ENCODE results near the gene BMS1. TPM values are rescaled to one million over a fixed set of nuclear protein-coding genes. Genes with fewer than 3 reads are reported as not detected.
"Not testable (repeated sequence)": the region's sequence is repeated elsewhere in the genome, so short reads cannot be mapped to it uniquely, and the experiment has no call there.

Gene BMS1
- total RNA-seq, 1 experiment from 2014 or later, result 32.3 TPM

GRCh38 chr10:42809676-42810075 is 27.1 kb downstream of the BMS1 start:
- ChIA-PET CTCF (no interaction called here), POLR2A (no interaction called here)
- ATAC-seq, result no peak
- Histone ChIP-seq H3K27me3 (ENCODE audit: control insufficient read depth, insufficient read depth, low read length) (no peaks in the 10 kb centered on the region), H3K27ac (ENCODE audit: low read length) (no peak overlapping the region), H3K36me3 (ENCODE audit: control insufficient read depth, insufficient read depth, low read length) (peaks cover 29% of the 10 kb centered on the region), H3K4me3 (ENCODE audit: low read depth in 2 of 2, low read length in 2 of 2) (no peak overlapping the region), H3K4me1 (ENCODE audit: control insufficient read depth, insufficient read depth, low read length) (no peaks in the 10 kb centered on the region), H3K9me3 (ENCODE audit: control insufficient read depth, insufficient read depth, low read depth, low read length) (no peaks in the 10 kb centered on the region)
- intact Hi-C loops (cut with micrococcal nuclease; ENCODE audit: unreplicated experiment) (no loop called here), in situ Hi-C loops (cut with HindIII; ENCODE audit: low pct_unique_long_range_greater_than_20kb, low sequenced_read_pairs) (no loop called here)
- TF ChIP-seq TCF7L2 (IDR thresholded peaks at IDR 0.05; ENCODE audit: low read depth, low read length) (no peak), POLR2AphosphoS5 (IDR thresholded peaks at IDR 0.05; ENCODE audit: low read depth, low read length) (no peak), CTCF (IDR thresholded peaks at IDR 0.05) (no peak), REST (IDR thresholded peaks at IDR 0.05; ENCODE audit: insufficient read depth in 1 of 2, low read depth in 2 of 2, low read length in 1 of 2) (no peak)
- no TSS peak for BruUV-seq (replicated peaks)
- no peak for DNase-seq (ENCODE audit: low read depth, low spot score)

- no TSS peak for BruUV-seq (replicated peaks)
- in situ Hi-C loops (cut with HindIII; ENCODE audit: low pct_unique_long_range_greater_than_20kb, low sequenced_read_pairs), result no loop called here
- ATAC-seq, result no peak
- Histone ChIP-seq H3K27ac (ENCODE audit: low read length) (no peak overlapping the region), H3K4me1 (ENCODE audit: control insufficient read depth, insufficient read depth, low read length) (no peaks in the 10 kb centered on the region), H3K27me3 (ENCODE audit: control insufficient read depth, insufficient read depth, low read length) (no peaks in the 10 kb centered on the region), H3K36me3 (ENCODE audit: control insufficient read depth, insufficient read depth, low read length) (peaks cover 25% of the 10 kb centered on the region), H3K9me3 (ENCODE audit: control insufficient read depth, insufficient read depth, low read depth, low read length) (no peaks in the 10 kb centered on the region), H3K4me3 (ENCODE audit: low read depth in 2 of 2, low read length in 2 of 2) (no peak overlapping the region)
- ChIA-PET POLR2A (no interaction called here), CTCF (no interaction called here)
- intact Hi-C loops (cut with micrococcal nuclease; ENCODE audit: unreplicated experiment), result no loop called here
- DNase-seq (ENCODE audit: low read depth, low spot score), result no peak
- TF ChIP-seq REST (IDR thresholded peaks at IDR 0.05; ENCODE audit: insufficient read depth in 1 of 2, low read depth in 2 of 2, low read length in 1 of 2), result no peak
- TF ChIP-seq TCF7L2 (IDR thresholded peaks at IDR 0.05; ENCODE audit: low read depth, low read length), result no peak
- no peak for TF ChIP-seq CTCF (IDR thresholded peaks at IDR 0.05)
These were observed 29.4 kb downstream of the BMS1 start for GRCh38 chr10:42812028-42812427.

GRCh38 chr10:42813989-42814687 is 31.5 kb downstream of the BMS1 start:
- ATAC-seq; POLR2A ChIA-PET; CTCF ChIA-PET; intact Hi-C loops (cut with micrococcal nuclease; ENCODE audit: unreplicated experiment); H3K4me3 ChIP-seq (ENCODE audit: low read depth in 2 of 2, low read length in 2 of 2); H3K4me1 ChIP-seq (ENCODE audit: control insufficient read depth, insufficient read depth, low read length); H3K27me3 ChIP-seq (ENCODE audit: control insufficient read depth, insufficient read depth, low read length); DNase-seq (ENCODE audit: low read depth, low spot score); BruUV-seq (replicated peaks); H3K27ac ChIP-seq (ENCODE audit: low read length); H3K9me3 ChIP-seq (ENCODE audit: control insufficient read depth, insufficient read depth, low read depth, low read length); in situ Hi-C loops (cut with HindIII; ENCODE audit: low pct_unique_long_range_greater_than_20kb, low sequenced_read_pairs): not testable (repeated sequence)
- H3K36me3 ChIP-seq (ENCODE audit: control insufficient read depth, insufficient read depth, low read length), result peaks cover 21% of the 10 kb centered on the region

GRCh38 chr10:42816334-42816733 is 33.7 kb downstream of the BMS1 start:
- in situ Hi-C loops (cut with HindIII; ENCODE audit: low pct_unique_long_range_greater_than_20kb, low sequenced_read_pairs); POLR2A ChIA-PET; H3K4me1 ChIP-seq (ENCODE audit: control insufficient read depth, insufficient read depth, low read length); H3K27ac ChIP-seq (ENCODE audit: low read length); BruUV-seq (replicated peaks); ATAC-seq; CTCF ChIA-PET; DNase-seq (ENCODE audit: low read depth, low spot score); H3K4me3 ChIP-seq (ENCODE audit: low read depth in 2 of 2, low read length in 2 of 2); intact Hi-C loops (cut with micrococcal nuclease; ENCODE audit: unreplicated experiment); H3K27me3 ChIP-seq (ENCODE audit: control insufficient read depth, insufficient read depth, low read length); H3K9me3 ChIP-seq (ENCODE audit: control insufficient read depth, insufficient read depth, low read depth, low read length): not testable (repeated sequence)
- H3K36me3 ChIP-seq (ENCODE audit: control insufficient read depth, insufficient read depth, low read length), result peaks cover 14% of the 10 kb centered on the region
